Calu3 (cell line): ENCODE data around the gene AMIGO2. TPM values are rescaled to one million over a fixed set of nuclear protein-coding genes. Genes with fewer than 3 reads are reported as not detected.

Experiments
- BruUV-seq: library from RNA; stranded (reverse); fragments of 400-500 nt; replicated peaks from 2 replicates; lab custom pipeline; 2021; lab: Mats Ljungman, UMichigan
- CTCF ChIA-PET: fragments of 300-600 bp; sonication (Branson Sonifier 250); formaldehyde crosslinking; loops from one replicate; lab custom pipeline; 2022; ENCODE audit warnings: antibody characterized with exemption; lab: Charles Lee
- DNase-seq: peaks from one replicate; pipeline ENCODE4 v3.0.0; 2022
- H3K27ac Mint-ChIP-seq: one replicate; pipeline ENCODE4 v1.8.0; 2022; ENCODE audit warnings: mixed read lengths; ENCODE audit not compliant: unreplicated experiment
- H3K27me3 Mint-ChIP-seq: one replicate; pipeline ENCODE4 v1.8.0; 2022; ENCODE audit warnings: mixed read lengths; ENCODE audit not compliant: unreplicated experiment
- H3K36me3 Mint-ChIP-seq: one replicate; pipeline ENCODE4 v1.8.0; 2022; ENCODE audit warnings: mild to moderate bottlenecking, moderate library complexity, mixed read lengths; ENCODE audit not compliant: insufficient read depth, unreplicated experiment
- H3K4me1 Mint-ChIP-seq: one replicate; pipeline ENCODE4 v1.8.0; 2022; ENCODE audit warnings: mild to moderate bottlenecking, low read depth, mixed read lengths; ENCODE audit not compliant: unreplicated experiment
- H3K4me3 Mint-ChIP-seq: one replicate; pipeline ENCODE4 v1.8.0; 2022; ENCODE audit warnings: mild to moderate bottlenecking, low read depth, moderate library complexity, mixed read lengths; ENCODE audit not compliant: unreplicated experiment
- H3K9me3 Mint-ChIP-seq: one replicate; pipeline ENCODE4 v1.8.0; 2022; ENCODE audit warnings: low read depth, mixed read lengths; ENCODE audit not compliant: unreplicated experiment
- intact Hi-C: fragments of 100-400 bp; cut with micrococcal nuclease; formaldehyde crosslinking; loops from one replicate; pipeline ENCODE4 v1.10.0; 2022; ENCODE audit not compliant: unreplicated experiment
- total RNA-seq: library from RNA; stranded (reverse); gene quantifications from 2 replicates; pipeline ENCODE4 v1.2.3, GENCODE V29; 2022
- TF ChIP-seq, protein P1 (sequence below): fragments of 200-600 bp; IDR thresholded peaks from one replicate; pipeline ENCODE4 v1.8.0; 2022; ENCODE audit warnings: antibody characterized with exemption; ENCODE audit not compliant: unreplicated experiment

Gene AMIGO2
- total RNA-seq, 1 experiment from 2014 or later = 66.2 TPM

DNA sequence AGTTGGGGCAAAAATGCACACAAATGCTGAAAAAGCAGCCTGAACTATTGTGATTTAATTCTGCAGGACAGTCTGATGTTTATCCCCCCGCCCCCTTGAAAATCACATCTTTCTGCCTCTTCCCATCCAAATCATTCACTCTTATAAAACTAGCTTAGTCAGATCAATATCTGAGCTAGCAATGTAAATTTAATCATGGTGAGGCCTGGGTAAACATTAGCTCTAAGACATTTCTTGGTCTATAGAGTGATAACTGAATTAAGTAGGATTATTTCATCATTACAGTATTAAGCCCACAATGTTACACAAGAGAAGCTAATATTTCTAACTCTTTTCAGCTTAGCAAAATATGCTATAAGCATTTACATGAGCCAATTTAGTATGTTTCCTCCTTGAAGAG, 9.4 kb downstream of the AMIGO2 start:
- Mint-ChIP-seq H3K4me3 (no peak overlapping the region), H3K27ac (no peak overlapping the region)
- no TSS peak for BruUV-seq

DNA sequence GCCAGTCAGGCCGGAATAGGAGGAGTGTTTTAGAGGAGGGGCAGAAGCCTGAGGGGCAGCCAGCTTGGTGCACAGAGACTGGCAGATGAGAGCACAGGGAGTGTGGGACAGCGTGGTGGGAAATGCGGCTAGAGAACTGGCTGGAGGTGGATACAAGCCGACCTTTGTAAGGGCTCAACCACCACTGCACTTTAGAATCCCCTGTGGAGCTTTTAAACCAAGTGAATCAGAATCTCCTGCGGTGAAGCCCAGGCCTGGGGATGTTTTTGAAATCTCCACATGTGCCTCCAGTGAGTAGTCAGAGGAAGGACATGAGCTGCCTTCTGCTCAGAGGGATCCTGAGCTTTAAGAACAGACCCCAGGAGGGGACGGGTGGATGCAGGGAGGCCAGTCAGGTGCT, 11.2 kb downstream of the AMIGO2 start:
- H3K4me1 Mint-ChIP-seq = peaks cover 24% of the 10 kb centered on the region
- intact Hi-C loops = no loop called here
- BruUV-seq = no TSS peak
- no peaks in the 10 kb centered on the region for H3K36me3 Mint-ChIP-seq
- CTCF ChIA-PET = no interaction called here
- H3K4me3 Mint-ChIP-seq = no peak overlapping the region
- TF ChIP-seq, protein P1, sequence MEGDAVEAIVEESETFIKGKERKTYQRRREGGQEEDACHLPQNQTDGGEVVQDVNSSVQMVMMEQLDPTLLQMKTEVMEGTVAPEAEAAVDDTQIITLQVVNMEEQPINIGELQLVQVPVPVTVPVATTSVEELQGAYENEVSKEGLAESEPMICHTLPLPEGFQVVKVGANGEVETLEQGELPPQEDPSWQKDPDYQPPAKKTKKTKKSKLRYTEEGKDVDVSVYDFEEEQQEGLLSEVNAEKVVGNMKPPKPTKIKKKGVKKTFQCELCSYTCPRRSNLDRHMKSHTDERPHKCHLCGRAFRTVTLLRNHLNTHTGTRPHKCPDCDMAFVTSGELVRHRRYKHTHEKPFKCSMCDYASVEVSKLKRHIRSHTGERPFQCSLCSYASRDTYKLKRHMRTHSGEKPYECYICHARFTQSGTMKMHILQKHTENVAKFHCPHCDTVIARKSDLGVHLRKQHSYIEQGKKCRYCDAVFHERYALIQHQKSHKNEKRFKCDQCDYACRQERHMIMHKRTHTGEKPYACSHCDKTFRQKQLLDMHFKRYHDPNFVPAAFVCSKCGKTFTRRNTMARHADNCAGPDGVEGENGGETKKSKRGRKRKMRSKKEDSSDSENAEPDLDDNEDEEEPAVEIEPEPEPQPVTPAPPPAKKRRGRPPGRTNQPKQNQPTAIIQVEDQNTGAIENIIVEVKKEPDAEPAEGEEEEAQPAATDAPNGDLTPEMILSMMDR = no peak
- H3K9me3 Mint-ChIP-seq = no peaks in the 10 kb centered on the region
- no peak for DNase-seq
- H3K27ac Mint-ChIP-seq = no peak overlapping the region
- no peaks in the 10 kb centered on the region for H3K27me3 Mint-ChIP-seq

More for the DNA sequence above, 9.4 kb downstream of the AMIGO2 start:
- Mint-ChIP-seq H3K36me3 (peaks cover 6% of the 10 kb centered on the region), H3K9me3 (no peaks in the 10 kb centered on the region), H3K27me3 (no peaks in the 10 kb centered on the region), H3K4me1 (peaks cover 29% of the 10 kb centered on the region)
- no peak for DNase-seq
- CTCF ChIA-PET = interaction anchor here (0.6 to 2.7 kb wide), 8 partner anchors 10 to 808 kb away, joined by 3 to 28 read pairs (median 4); partner anchors contain the start of genes AMIGO2 and PCED1B
- TF ChIP-seq, protein P1 = no peak
- intact Hi-C loops = loop anchor here (2.0 kb wide), 1 partner anchor 38 kb away; no protein-coding TSS in a partner anchor

DNA sequence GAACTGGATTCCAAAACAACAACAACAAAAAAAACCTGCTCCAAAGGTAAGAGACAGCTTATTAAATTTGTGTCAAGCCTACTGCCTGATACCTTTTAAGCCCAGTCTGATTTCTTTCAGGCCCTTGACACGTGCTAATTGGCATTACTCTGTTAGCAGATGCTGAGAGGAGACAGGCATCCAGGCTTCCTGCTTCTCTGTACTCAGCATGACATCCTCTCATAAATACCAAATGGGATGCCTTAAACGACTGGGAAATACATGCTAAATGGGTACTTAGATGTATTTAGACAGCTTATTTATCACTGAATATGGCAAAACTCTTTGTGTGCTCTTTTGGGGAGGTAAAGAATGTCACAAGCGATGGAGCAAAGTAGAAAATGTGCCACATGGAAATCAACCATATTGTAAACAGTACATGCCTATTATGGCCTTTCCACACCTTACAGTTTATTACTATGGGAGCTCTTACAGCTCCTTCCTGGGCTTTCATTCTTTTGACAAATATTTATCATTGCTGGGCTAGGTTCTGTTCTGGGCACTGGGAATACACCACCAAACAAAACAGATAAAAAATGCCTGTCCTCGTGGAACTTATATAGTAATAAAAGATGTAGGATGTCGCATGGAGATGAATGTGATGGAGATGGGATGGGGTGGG, 11.9 kb downstream of the AMIGO2 start:
- no peak for DNase-seq
- Mint-ChIP-seq H3K4me3 (no peak overlapping the region), H3K4me1 (peaks cover 24% of the 10 kb centered on the region), H3K27me3 (no peaks in the 10 kb centered on the region), H3K9me3 (no peaks in the 10 kb centered on the region), H3K27ac (no peak overlapping the region), H3K36me3 (no peaks in the 10 kb centered on the region)
- no TSS peak for BruUV-seq
- intact Hi-C loops = no loop called here
- TF ChIP-seq, protein P1 = no peak
- CTCF ChIA-PET = interaction anchor here (0.6 kb wide), 1 partner anchor 44 kb away, joined by 5 read pairs; no protein-coding TSS in a partner anchor

DNA sequence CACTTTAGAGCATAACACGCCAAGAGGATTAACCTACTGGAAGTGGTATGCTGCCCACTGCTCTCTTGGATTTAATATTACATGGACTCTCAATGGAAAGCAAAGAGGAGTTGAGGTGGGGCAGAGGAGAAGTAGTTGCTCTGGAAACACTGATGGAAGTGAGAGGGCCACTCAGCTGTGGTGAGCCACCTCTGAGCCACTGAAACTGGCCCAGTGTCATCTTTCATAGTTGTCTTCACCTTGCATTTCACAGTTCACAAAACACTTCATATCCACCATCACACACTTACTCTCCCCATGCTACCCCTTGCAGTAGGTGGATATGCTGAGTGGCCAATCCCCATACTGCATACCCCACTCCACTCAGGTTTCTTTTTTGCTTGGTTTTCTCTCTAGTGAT, 12.6 kb downstream of the AMIGO2 start:
- Mint-ChIP-seq H3K4me3 (no peak overlapping the region), H3K9me3 (no peaks in the 10 kb centered on the region), H3K27ac (no peak overlapping the region), H3K27me3 (no peaks in the 10 kb centered on the region), H3K36me3 (no peaks in the 10 kb centered on the region), H3K4me1 (peaks cover 24% of the 10 kb centered on the region)
- intact Hi-C loops = no loop called here
- TF ChIP-seq, protein P1 = no peak
- BruUV-seq = no TSS peak
- CTCF ChIA-PET = no interaction called here
- no peak for DNase-seq
